Astrocyte (in vitro differentiated cells and primary cell): ENCODE data around the gene PMF1. TPM values are rescaled to one million over a fixed set of nuclear protein-coding genes. Genes with fewer than 3 reads are reported as not detected.

ENCODE experiments used
- DNase-seq: peaks from one replicate; pipeline ENCODE4 v3.0.0-alpha.2; 2010; ENCODE audit warnings: low read depth
- FAIRE-seq: peaks from 2 replicates; lab custom pipeline; 2011; peaks lifted over from hg19 to GRCh38; lab: Jason Lieb, UNC
- H2AFZ ChIP-seq: 2 replicates; pipeline ENCODE4 v1.6.0; 2012; ENCODE audit warnings: low read depth, low read length, inconsistent platforms
- H3K27ac ChIP-seq: 2 replicates; pipeline ENCODE4 v1.5.1; 2011; ENCODE audit warnings: low read depth, low read length, inconsistent platforms
- H3K27me3 ChIP-seq: 2 replicates; pipeline ENCODE4 v1.6.0; 2011; ENCODE audit warnings: low read length, inconsistent platforms; ENCODE audit not compliant: insufficient read depth
- H3K36me3 ChIP-seq: 2 replicates; pipeline ENCODE4 v1.5.1; 2011; ENCODE audit warnings: low read length, inconsistent platforms; ENCODE audit not compliant: insufficient read depth
- H3K4me1 ChIP-seq: 2 replicates; pipeline ENCODE4 v1.5.1; 2011; ENCODE audit warnings: low read length, inconsistent platforms; ENCODE audit not compliant: insufficient read depth
- H3K4me2 ChIP-seq: 2 replicates; pipeline ENCODE4 v1.6.0; 2012; ENCODE audit warnings: low read length, inconsistent platforms
- H3K4me3 ChIP-seq: 2 replicates; pipeline ENCODE4 v1.5.1; 2011; ENCODE audit warnings: low read depth, mild to moderate bottlenecking, low read length, inconsistent platforms; ENCODE audit not compliant: insufficient read depth
- H3K79me2 ChIP-seq: 2 replicates; pipeline ENCODE4 v1.6.0; 2012; ENCODE audit warnings: mild to moderate bottlenecking, low read length, inconsistent platforms; ENCODE audit not compliant: insufficient read depth
- H3K9ac ChIP-seq: 2 replicates; pipeline ENCODE4 v1.6.0; 2012; ENCODE audit warnings: mild to moderate bottlenecking, low read length, inconsistent platforms
- H3K9me3 ChIP-seq: 2 replicates; pipeline ENCODE4 v1.5.1; 2012; ENCODE audit warnings: low read depth, mild to moderate bottlenecking, low read length, inconsistent platforms; ENCODE audit not compliant: insufficient read depth
- H4K20me1 ChIP-seq: 2 replicates; pipeline ENCODE4 v1.6.0; 2012; ENCODE audit warnings: low read length, inconsistent platforms; ENCODE audit not compliant: insufficient read depth
- H3K27ac Mint-ChIP-seq: one replicate; pipeline ENCODE4 v1.8.0; 2021; ENCODE audit warnings: mild to moderate bottlenecking, mixed read lengths; ENCODE audit not compliant: unreplicated experiment
- H3K27me3 Mint-ChIP-seq: one replicate; pipeline ENCODE4 v1.8.0; 2021; ENCODE audit warnings: low read depth, mixed read lengths; ENCODE audit not compliant: unreplicated experiment
- H3K36me3 Mint-ChIP-seq: one replicate; pipeline ENCODE4 v1.8.0; 2021; ENCODE audit warnings: low read depth, mixed read lengths; ENCODE audit not compliant: unreplicated experiment
- H3K4me1 Mint-ChIP-seq: one replicate; pipeline ENCODE4 v1.8.0; 2021; ENCODE audit warnings: low read depth, mixed read lengths; ENCODE audit not compliant: unreplicated experiment
- H3K4me3 Mint-ChIP-seq: one replicate; pipeline ENCODE4 v1.8.0; 2021; ENCODE audit warnings: mild to moderate bottlenecking, moderate library complexity, mixed read lengths; ENCODE audit not compliant: unreplicated experiment
- H3K9me3 Mint-ChIP-seq: one replicate; pipeline ENCODE4 v1.8.0; 2021; ENCODE audit warnings: mild to moderate bottlenecking, mixed read lengths; ENCODE audit not compliant: unreplicated experiment
- CTCF ChIP-seq: IDR thresholded peaks from 2 replicates; pipeline ENCODE4 v1.5.1; 2011; ENCODE audit warnings: low read depth, mild to moderate bottlenecking, inconsistent platforms, low read length, moderate library complexity; ENCODE audit not compliant: insufficient read depth
- EZH2 ChIP-seq: IDR thresholded peaks from 2 replicates; pipeline ENCODE4 v1.6.1; 2012; ENCODE audit warnings: mild to moderate bottlenecking, low read length, inconsistent platforms; ENCODE audit not compliant: insufficient read depth
- total RNA-seq: library from RNA; stranded (reverse); gene quantifications from 2 replicates; pipeline ENCODE4 v1.2.1, GENCODE V29; 2021

Gene PMF1
- total RNA-seq, 1 donor from 2014 or later: 29.9 TPM

GRCh38 chr1:156282479-156283222 is 69.8 kb downstream of the PMF1 start, which contains the start of gene SMG5:
SMG5 (minus strand) TSS chr1:156282825; CDS start chr1:156282680, 145 bp downstream.
- peaks cover 17% of the 10 kb centered on the region for H3K4me1 Mint-ChIP-seq
- peak within 1 kb of the TSS; percentile 88 for H3K27ac Mint-ChIP-seq
- no peak for FAIRE-seq

GRCh38 chr1:156283521-156283920 is 70.7 kb downstream of the PMF1 start:
- peaks cover 37% of the 10 kb centered on the region for H4K20me1 ChIP-seq
- peaks cover 1% of the 10 kb centered on the region for H3K36me3 Mint-ChIP-seq
- H3K9me3 Mint-ChIP-seq: no peaks in the 10 kb centered on the region
- no peak for DNase-seq
- peak overlapping the region; percentile 88 for H3K27ac Mint-ChIP-seq
- peak overlapping the region; percentile 96 for H3K9ac ChIP-seq
- H3K4me3 ChIP-seq: peak overlapping the region; percentile 87
- H3K27me3 ChIP-seq: no peaks in the 10 kb centered on the region
- peak overlapping the region; percentile 97 for H3K4me2 ChIP-seq
- peaks cover 17% of the 10 kb centered on the region for H3K4me1 ChIP-seq
- H3K27me3 Mint-ChIP-seq: no peaks in the 10 kb centered on the region
- no peaks in the 10 kb centered on the region for H3K9me3 ChIP-seq
- TF ChIP-seq EZH2 (no peak), CTCF (no peak)
- H3K27ac ChIP-seq: peak overlapping the region; percentile 80
- peak overlapping the region; percentile 83 for H2AFZ ChIP-seq
- peak overlapping the region; percentile 94 for H3K4me3 Mint-ChIP-seq
- peaks cover 4% of the 10 kb centered on the region for H3K36me3 ChIP-seq
- H3K4me1 Mint-ChIP-seq: peaks cover 17% of the 10 kb centered on the region
- FAIRE-seq: no peak
- H3K79me2 ChIP-seq: peaks cover 47% of the 10 kb centered on the region

More at GRCh38 chr1:156282479-156283222, 69.8 kb downstream of the PMF1 start, which contains the start of gene SMG5:
- Histone ChIP-seq H3K4me2 (peak within 1 kb of the TSS; percentile 97), H3K9ac (peak within 1 kb of the TSS; percentile 96), H2AFZ (peak within 1 kb of the TSS; percentile 83), H3K27me3 (no peaks in the 10 kb centered on the region), H3K4me1 (peaks cover 17% of the 10 kb centered on the region), H3K4me3 (peak within 1 kb of the TSS; percentile 87), H3K79me2 (peaks cover 54% of the 10 kb centered on the region), H3K27ac (peak within 1 kb of the TSS; percentile 80), H3K36me3 (peaks cover 11% of the 10 kb centered on the region), H3K9me3 (no peaks in the 10 kb centered on the region), H4K20me1 (peaks cover 46% of the 10 kb centered on the region)
- Mint-ChIP-seq H3K4me3 (peak within 1 kb of the TSS; percentile 94), H3K36me3 (peaks cover 7% of the 10 kb centered on the region), H3K9me3 (no peaks in the 10 kb centered on the region), H3K27me3 (no peaks in the 10 kb centered on the region)
- TF ChIP-seq EZH2: no peak
- TF ChIP-seq CTCF: no peak
- DNase-seq: peak; percentile 97
